ENCODE data around the gene SCN1B.

SCN1B gene

GRCh38 chr19:35055715-35056179 lies 25.5 kb downstream of the SCN1B start:
- TF ChIP-seq RAD21 (IDR thresholded peaks at IDR 0.05; ENCODE audit: low read depth) (peak; percentile 56), TEAD4 (IDR thresholded peaks at IDR 0.05) (no peak)

GRCh38 chr19:35056513-35057063 lies 26.3 kb downstream of the SCN1B start:
- TF ChIP-seq TEAD4 (IDR thresholded peaks at IDR 0.05) (no peak), CREB1 (IDR thresholded peaks at IDR 0.05; ENCODE audit: low read depth) (no peak)

- TF ChIP-seq RAD21 (IDR thresholded peaks at IDR 0.05; ENCODE audit: low read depth) (no peak), TCF12 (IDR thresholded peaks at IDR 0.05; ENCODE audit: low read depth) (no peak), MAX (IDR thresholded peaks at IDR 0.05) (no peak), REST (IDR thresholded peaks at IDR 0.05; ENCODE audit: low read depth) (no peak)
Measured at GRCh38 chr19:35058370-35058769, 28.1 kb downstream of the SCN1B start.

GRCh38 chr19:35059006-35059798 lies 28.9 kb downstream of the SCN1B start:
- TF ChIP-seq FOXM1 (IDR thresholded peaks at IDR 0.05; ENCODE audit: borderline replicate concordance, low read depth) (no peak), MAX (IDR thresholded peaks at IDR 0.05) (no peak), EGR1 (IDR thresholded peaks at IDR 0.05) (no peak)

- TF ChIP-seq RAD21 (IDR thresholded peaks at IDR 0.05; ENCODE audit: low read depth): no peak
- no peak for TF ChIP-seq EP300 (IDR thresholded peaks at IDR 0.05; ENCODE audit: borderline replicate concordance)
- no peak for TF ChIP-seq TEAD4 (IDR thresholded peaks at IDR 0.05)
- no peak for TF ChIP-seq REST (IDR thresholded peaks at IDR 0.05; ENCODE audit: low read depth)
- no peak for TF ChIP-seq CREB1 (IDR thresholded peaks at IDR 0.05; ENCODE audit: low read depth)
- no peak for TF ChIP-seq NFIC (IDR thresholded peaks at IDR 0.05)
- no peak for TF ChIP-seq FOXM1 (IDR thresholded peaks at IDR 0.05; ENCODE audit: borderline replicate concordance, low read depth)
Measured at GRCh38 chr19:35059799-35060091, 29.5 kb downstream of the SCN1B start.

- TF ChIP-seq TCF12 (IDR thresholded peaks at IDR 0.05; ENCODE audit: low read depth): no peak
- TF ChIP-seq EGR1 (IDR thresholded peaks at IDR 0.05): no peak
- TF ChIP-seq CREB1 (IDR thresholded peaks at IDR 0.05; ENCODE audit: low read depth): no peak
Measured at GRCh38 chr19:35060160-35060855, 30.0 kb downstream of the SCN1B start.

- TF ChIP-seq CREB1 (IDR thresholded peaks at IDR 0.05; ENCODE audit: low read depth) (no peak), ZBTB7A (IDR thresholded peaks at IDR 0.05; ENCODE audit: low read depth) (no peak), FOXM1 (IDR thresholded peaks at IDR 0.05; ENCODE audit: borderline replicate concordance, low read depth) (no peak), MAX (IDR thresholded peaks at IDR 0.05) (no peak), TEAD4 (IDR thresholded peaks at IDR 0.05) (no peak), YY1 (IDR thresholded peaks at IDR 0.05; ENCODE audit: low read depth) (no peak), EP300 (IDR thresholded peaks at IDR 0.05; ENCODE audit: borderline replicate concordance) (no peak), NFIC (IDR thresholded peaks at IDR 0.05) (no peak), TCF12 (IDR thresholded peaks at IDR 0.05; ENCODE audit: low read depth) (no peak), RAD21 (IDR thresholded peaks at IDR 0.05; ENCODE audit: low read depth) (no peak), EGR1 (IDR thresholded peaks at IDR 0.05) (no peak), TAF1 (IDR thresholded peaks at IDR 0.05; ENCODE audit: low read depth) (no peak), CEBPB (IDR thresholded peaks at IDR 0.05) (no peak)
Measured at GRCh38 chr19:35061583-35062373, 31.5 kb downstream of the SCN1B start.

Data from Ishikawa (cell line).